Muscle layer of duodenum (tissue), 2 donors: ENCODE results near the gene ASB7.

Source experiments
- H3K27ac ChIP-seq: one replicate; pipeline ENCODE4 v1.7.0; 2013; ENCODE audit warnings: mild to moderate bottlenecking, low read length
- H3K27me3 ChIP-seq: one replicate; pipeline ENCODE4 v1.7.0; 2013; ENCODE audit warnings: low read depth, mild to moderate bottlenecking, control low read depth, low read length
- H3K36me3 ChIP-seq, 2 donors: one replicate each; pipeline ENCODE4 v1.7.0; 2013; ENCODE audit warnings: low read length in 2 of 2, control low read depth in 1 of 2, mild to moderate bottlenecking in 1 of 2; ENCODE audit not compliant: insufficient read depth in 2 of 2, control insufficient read depth in 1 of 2
- H3K4me1 ChIP-seq, 2 donors: one replicate each; pipeline ENCODE4 v1.7.0; 2013; ENCODE audit warnings: low read length in 2 of 2, mild to moderate bottlenecking in 2 of 2, control low read depth in 1 of 2, moderate library complexity in 1 of 2; ENCODE audit not compliant: insufficient read depth in 2 of 2, control insufficient read depth in 1 of 2
- H3K4me3 ChIP-seq, 2 donors: one replicate each; pipeline ENCODE4 v1.7.0; 2013; ENCODE audit warnings: low read length in 2 of 2, low read depth in 1 of 2, mild to moderate bottlenecking in 1 of 2
- H3K9me3 ChIP-seq, 2 donors: one replicate each; pipeline ENCODE4 v1.7.0; 2013; ENCODE audit warnings: low read length in 2 of 2, control low read depth in 1 of 2, mild to moderate bottlenecking in 1 of 2; ENCODE audit not compliant: control insufficient read depth in 1 of 2
- donor health status: healthy.

ASB7 gene

DNA sequence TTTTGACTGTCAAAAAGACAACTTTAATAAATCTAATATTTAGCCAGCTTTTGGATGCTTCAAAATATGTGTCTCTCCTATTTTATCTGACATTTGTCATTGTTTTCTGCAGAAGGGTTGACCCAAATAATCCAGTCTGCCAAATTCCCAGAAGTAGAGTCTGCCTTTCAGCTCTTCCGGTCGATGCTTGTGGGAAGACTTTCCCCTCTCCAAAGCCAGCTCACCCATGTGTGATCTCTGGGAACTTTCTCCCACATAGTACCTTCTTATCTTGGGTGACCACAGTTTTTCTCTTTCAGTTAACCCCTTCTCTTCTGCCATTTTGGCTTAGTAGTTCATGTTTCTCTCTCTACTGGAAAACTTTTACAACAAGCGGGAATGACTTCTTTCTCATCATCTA is 94.1 kb downstream of the ASB7 start:
- Histone ChIP-seq H3K27me3 (no peaks in the 10 kb centered on the region), H3K4me1 (no peaks in the 10 kb centered on the region), H3K27ac (no peak overlapping the region)

More for the DNA sequence above, 94.1 kb downstream of the ASB7 start:
- Histone ChIP-seq H3K4me3 (no peak overlapping the region), H3K36me3 (no peaks in the 10 kb centered on the region), H3K9me3 (no peaks in the 10 kb centered on the region)
